ENCODE results near the gene PTPRK.

DNA sequence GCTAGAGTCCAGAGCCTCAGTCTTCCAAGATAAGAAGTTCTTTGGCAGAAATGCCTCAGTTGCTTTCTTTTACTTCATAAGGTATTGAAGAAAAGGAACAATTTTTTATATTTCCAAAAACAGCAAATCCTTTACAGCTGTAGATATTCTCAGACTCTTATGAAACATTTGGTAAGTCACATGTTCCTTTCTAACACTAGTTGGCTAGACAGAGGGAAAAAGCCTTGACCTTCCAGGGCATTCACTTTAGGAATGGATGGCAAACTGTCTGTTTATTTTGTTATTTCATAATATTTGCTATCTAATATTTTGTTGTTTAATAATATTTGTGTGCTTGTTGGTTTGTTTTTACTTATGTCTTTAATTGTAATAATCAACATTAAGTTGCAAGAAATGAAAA is 140.8 kb downstream of the PTPRK start:
- no peak for TF ChIP-seq POLR2A (IDR thresholded peaks at IDR 0.05)
- TF ChIP-seq, protein P1, sequence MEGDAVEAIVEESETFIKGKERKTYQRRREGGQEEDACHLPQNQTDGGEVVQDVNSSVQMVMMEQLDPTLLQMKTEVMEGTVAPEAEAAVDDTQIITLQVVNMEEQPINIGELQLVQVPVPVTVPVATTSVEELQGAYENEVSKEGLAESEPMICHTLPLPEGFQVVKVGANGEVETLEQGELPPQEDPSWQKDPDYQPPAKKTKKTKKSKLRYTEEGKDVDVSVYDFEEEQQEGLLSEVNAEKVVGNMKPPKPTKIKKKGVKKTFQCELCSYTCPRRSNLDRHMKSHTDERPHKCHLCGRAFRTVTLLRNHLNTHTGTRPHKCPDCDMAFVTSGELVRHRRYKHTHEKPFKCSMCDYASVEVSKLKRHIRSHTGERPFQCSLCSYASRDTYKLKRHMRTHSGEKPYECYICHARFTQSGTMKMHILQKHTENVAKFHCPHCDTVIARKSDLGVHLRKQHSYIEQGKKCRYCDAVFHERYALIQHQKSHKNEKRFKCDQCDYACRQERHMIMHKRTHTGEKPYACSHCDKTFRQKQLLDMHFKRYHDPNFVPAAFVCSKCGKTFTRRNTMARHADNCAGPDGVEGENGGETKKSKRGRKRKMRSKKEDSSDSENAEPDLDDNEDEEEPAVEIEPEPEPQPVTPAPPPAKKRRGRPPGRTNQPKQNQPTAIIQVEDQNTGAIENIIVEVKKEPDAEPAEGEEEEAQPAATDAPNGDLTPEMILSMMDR (IDR thresholded peaks at IDR 0.05), result no peak

Data from lower leg skin (tissue), 3 donors.